ENCODE measurements around the gene FEZF1.

DNA sequence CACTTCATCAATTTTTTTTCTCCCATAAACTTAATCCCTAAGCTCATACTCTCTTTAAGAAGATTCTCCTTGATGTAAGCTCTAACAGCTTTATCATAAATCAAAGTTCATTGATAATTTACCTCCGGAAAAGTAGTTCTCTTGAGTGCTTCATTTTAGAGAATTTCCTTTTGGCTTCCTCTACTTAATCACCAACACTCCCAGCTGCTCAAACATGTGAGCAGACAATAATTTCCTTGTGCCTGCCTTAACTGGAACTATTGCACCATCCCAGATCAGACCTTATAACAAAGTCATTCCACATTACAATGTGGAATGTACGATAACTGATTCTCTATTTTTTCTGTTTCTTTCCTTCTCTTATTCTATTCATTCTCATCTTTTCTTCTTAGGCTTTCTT, 5.9 kb downstream of the FEZF1 start:
- TF ChIP-seq, protein P1, sequence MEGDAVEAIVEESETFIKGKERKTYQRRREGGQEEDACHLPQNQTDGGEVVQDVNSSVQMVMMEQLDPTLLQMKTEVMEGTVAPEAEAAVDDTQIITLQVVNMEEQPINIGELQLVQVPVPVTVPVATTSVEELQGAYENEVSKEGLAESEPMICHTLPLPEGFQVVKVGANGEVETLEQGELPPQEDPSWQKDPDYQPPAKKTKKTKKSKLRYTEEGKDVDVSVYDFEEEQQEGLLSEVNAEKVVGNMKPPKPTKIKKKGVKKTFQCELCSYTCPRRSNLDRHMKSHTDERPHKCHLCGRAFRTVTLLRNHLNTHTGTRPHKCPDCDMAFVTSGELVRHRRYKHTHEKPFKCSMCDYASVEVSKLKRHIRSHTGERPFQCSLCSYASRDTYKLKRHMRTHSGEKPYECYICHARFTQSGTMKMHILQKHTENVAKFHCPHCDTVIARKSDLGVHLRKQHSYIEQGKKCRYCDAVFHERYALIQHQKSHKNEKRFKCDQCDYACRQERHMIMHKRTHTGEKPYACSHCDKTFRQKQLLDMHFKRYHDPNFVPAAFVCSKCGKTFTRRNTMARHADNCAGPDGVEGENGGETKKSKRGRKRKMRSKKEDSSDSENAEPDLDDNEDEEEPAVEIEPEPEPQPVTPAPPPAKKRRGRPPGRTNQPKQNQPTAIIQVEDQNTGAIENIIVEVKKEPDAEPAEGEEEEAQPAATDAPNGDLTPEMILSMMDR (IDR thresholded peaks at IDR 0.05 in 8 of 11, conservative IDR thresholded peaks at IDR 0.05 in 3 of 11), result no peak
- TF ChIP-seq POLR2AphosphoS5 (IDR thresholded peaks at IDR 0.05), result no peak
- TF ChIP-seq POLR2A (IDR thresholded peaks at IDR 0.05), result no peak
